CD1c-positive myeloid dendritic cell (primary cell): ENCODE results near the gene NUMB.

Experiments
- DNase-seq: peaks from one replicate; pipeline ENCODE4 v3.0.0-alpha.2; 2016; ENCODE audit errors: extremely low spot score

The NUMB gene

GRCh38 chr14:73289729-73290128 is 168.6 kb downstream of the NUMB start:
- no peak for DNase-seq

- DNase-seq, result peak; percentile 11
Observed at GRCh38 chr14:73289308-73289707, 169.0 kb downstream of the NUMB start.

GRCh38 chr14:73287071-73287470 is 171.3 kb downstream of the NUMB start:
- DNase-seq, result no peak

GRCh38 chr14:73286598-73286997 is 171.7 kb downstream of the NUMB start:
- no peak for DNase-seq

GRCh38 chr14:73285979-73286378 is 172.4 kb downstream of the NUMB start:
- no peak for DNase-seq

- no peak for DNase-seq
Observed at GRCh38 chr14:73283608-73284379, 174.6 kb downstream of the NUMB start.

GRCh38 chr14:73280903-73281302 is 177.4 kb downstream of the NUMB start:
- no peak for DNase-seq

- DNase-seq, result no peak
Observed at GRCh38 chr14:73277376-73277775, 181.0 kb downstream of the NUMB start.

GRCh38 chr14:73276836-73277235 is 181.5 kb downstream of the NUMB start:
- no peak for DNase-seq

GRCh38 chr14:73273799-73274198 is 184.5 kb downstream of the NUMB start:
- DNase-seq, result no peak

GRCh38 chr14:73272393-73272792 is 186.0 kb downstream of the NUMB start:
- DNase-seq, result no peak

- peak; percentile 42 for DNase-seq
Observed at GRCh38 chr14:73269729-73270531, 188.4 kb downstream of the NUMB start.

GRCh38 chr14:73267474-73267873 is 190.9 kb downstream of the NUMB start:
- DNase-seq, result no peak

- no peak for DNase-seq
Observed at GRCh38 chr14:73266317-73266716, 192.0 kb downstream of the NUMB start.

- no peak for DNase-seq
Observed at GRCh38 chr14:73265721-73266046, 192.7 kb downstream of the NUMB start.

GRCh38 chr14:73264885-73265720 is 193.2 kb downstream of the NUMB start:
- no peak for DNase-seq

- no peak for DNase-seq
Observed at GRCh38 chr14:73264080-73264884, 194.1 kb downstream of the NUMB start.

GRCh38 chr14:73263606-73264005 is 194.7 kb downstream of the NUMB start:
- no peak for DNase-seq

- DNase-seq, result no peak
Observed at GRCh38 chr14:73262427-73263183, 195.7 kb downstream of the NUMB start.

- no peak for DNase-seq
Observed at GRCh38 chr14:73261520-73262426, 196.6 kb downstream of the NUMB start.
